ENCODE results near the gene INTS14.

INTS14 gene

DNA sequence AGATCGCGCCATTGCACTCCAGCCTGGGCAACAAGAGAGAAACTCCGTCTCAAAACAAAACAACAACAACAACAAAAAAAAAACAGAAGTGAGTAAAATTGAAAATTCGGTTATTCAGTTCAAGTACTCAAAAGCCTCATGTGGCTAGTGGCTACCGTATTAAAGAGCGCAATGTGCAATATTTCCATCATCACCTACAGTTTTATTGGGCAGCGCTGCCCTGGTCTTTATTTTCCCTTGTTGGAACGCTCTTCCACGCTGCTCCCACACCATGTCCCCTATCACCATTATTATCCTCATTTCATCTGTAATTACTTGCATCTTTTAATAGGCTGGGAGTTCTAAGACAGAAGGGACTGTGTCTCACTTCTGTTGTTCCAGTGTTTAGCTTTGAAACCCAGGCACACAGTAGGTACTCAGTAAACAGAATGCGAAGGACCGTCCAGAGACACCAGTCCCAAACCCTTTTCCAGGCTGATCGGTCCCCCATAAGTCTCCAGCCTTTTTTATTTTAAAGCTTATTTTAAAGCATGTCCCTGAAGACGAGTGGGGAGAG is 81.1 kb downstream of the INTS14 start:
- Histone ChIP-seq H3K27me3 (replicated peaks; ENCODE audit: insufficient read depth, low read length) (no peaks in the 10 kb centered on the region), H3K36me3 (replicated peaks; ENCODE audit: insufficient read depth, low read length) (no peaks in the 10 kb centered on the region), H3F3A (ENCODE audit: insufficient read depth, low read length) (no peaks in the 10 kb centered on the region; the same call in 1 of the 2 replicates), H2AFZ (ENCODE audit: low read length) (peak overlapping the region; percentile 100), H3K4me1 (ENCODE audit: low read length) (0 out of 2 replicates have a peak, but pooled peaks cover 6% of the 10 kb centered on the region), H3K9me3 (replicated peaks; ENCODE audit: insufficient read depth, low read length) (no peaks in the 10 kb centered on the region), H3K9me2 (replicated peaks; ENCODE audit: insufficient read depth, low read length) (no peaks in the 10 kb centered on the region), H4K20me1 (ENCODE audit: insufficient read depth, low read length) (0 out of 2 replicates have a peak, but pooled peaks cover 4% of the 10 kb centered on the region), H3K79me2 (ENCODE audit: low read length) (peaks cover 44% of the 10 kb centered on the region), H3K9ac (ENCODE audit: low read length) (peak overlapping the region; percentile 65), H3K4me2 (ENCODE audit: low read depth, low read length) (peak overlapping the region; percentile 99), H3K27ac (ENCODE audit: low read length) (no peak overlapping the region), H3K4me3 (ENCODE audit: low read length) (peak overlapping the region; percentile 98)
- TF ChIP-seq EZH2 (optimal IDR thresholded peaks at IDR 0.05; ENCODE audit: low read depth, low read length) (no peak), EZH2phosphoT487 (IDR thresholded peaks at IDR 0.05; ENCODE audit: low read length) (no peak)
- TF ChIP-seq, protein P1, sequence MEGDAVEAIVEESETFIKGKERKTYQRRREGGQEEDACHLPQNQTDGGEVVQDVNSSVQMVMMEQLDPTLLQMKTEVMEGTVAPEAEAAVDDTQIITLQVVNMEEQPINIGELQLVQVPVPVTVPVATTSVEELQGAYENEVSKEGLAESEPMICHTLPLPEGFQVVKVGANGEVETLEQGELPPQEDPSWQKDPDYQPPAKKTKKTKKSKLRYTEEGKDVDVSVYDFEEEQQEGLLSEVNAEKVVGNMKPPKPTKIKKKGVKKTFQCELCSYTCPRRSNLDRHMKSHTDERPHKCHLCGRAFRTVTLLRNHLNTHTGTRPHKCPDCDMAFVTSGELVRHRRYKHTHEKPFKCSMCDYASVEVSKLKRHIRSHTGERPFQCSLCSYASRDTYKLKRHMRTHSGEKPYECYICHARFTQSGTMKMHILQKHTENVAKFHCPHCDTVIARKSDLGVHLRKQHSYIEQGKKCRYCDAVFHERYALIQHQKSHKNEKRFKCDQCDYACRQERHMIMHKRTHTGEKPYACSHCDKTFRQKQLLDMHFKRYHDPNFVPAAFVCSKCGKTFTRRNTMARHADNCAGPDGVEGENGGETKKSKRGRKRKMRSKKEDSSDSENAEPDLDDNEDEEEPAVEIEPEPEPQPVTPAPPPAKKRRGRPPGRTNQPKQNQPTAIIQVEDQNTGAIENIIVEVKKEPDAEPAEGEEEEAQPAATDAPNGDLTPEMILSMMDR (IDR thresholded peaks at IDR 0.05; ENCODE audit: low read length): no peak
- no peak for DNase-seq
